ENCODE results near the gene GOLPH3L. TPM values are rescaled to one million over a fixed set of nuclear protein-coding genes. Genes with fewer than 3 reads are reported as not detected.
"Not testable (repeated sequence)": the region's sequence is repeated elsewhere in the genome, so short reads cannot be mapped to it uniquely, and the experiment has no call there.

GOLPH3L gene
- polyA plus RNA-seq, 3 donors from 2014 or later: 8.9 to 27.1 (median 13.4) TPM

- H3K4me1 Mint-ChIP-seq: peaks cover 5 to 40% of the 10 kb centered on the region in 2 donors
- no peak overlapping the region for H3K4me3 Mint-ChIP-seq
- H3K27ac Mint-ChIP-seq: peak overlapping the region; percentile 34 to 91 (median 64)
- H3K36me3 Mint-ChIP-seq: peaks cover 22 to 46% (median 42%) of the 10 kb centered on the region in 3 donors
- DNase-seq: no peak
- H3K9me3 Mint-ChIP-seq: no peaks in the 10 kb centered on the region
- H3K27me3 Mint-ChIP-seq (ENCODE audit: low read depth in 3 of 3): peaks cover 0 to under 1% (median 0%) of the 10 kb centered on the region in 3 donors
Observed at GRCh38 chr1:150620919-150621318, 76.0 kb downstream of the GOLPH3L start.

- H3K9me3 Mint-ChIP-seq: no peaks in the 10 kb centered on the region
- peaks cover 0 to 1% (median 0%) of the 10 kb centered on the region in 3 donors for H3K27me3 Mint-ChIP-seq (ENCODE audit: low read depth in 3 of 3)
- H3K27ac Mint-ChIP-seq: peak overlapping the region; percentile 15 to 78 (median 60)
- no peak overlapping the region for H3K4me3 Mint-ChIP-seq
- H3K36me3 Mint-ChIP-seq: peaks cover 20 to 50% (median 33%) of the 10 kb centered on the region in 3 donors
- peaks cover 8 to 51% of the 10 kb centered on the region in 2 donors for H3K4me1 Mint-ChIP-seq
- DNase-seq: no peak
Observed at GRCh38 chr1:150619576-150620509, 77.1 kb downstream of the GOLPH3L start.

GRCh38 chr1:150615346-150616201 lies 81.4 kb downstream of the GOLPH3L start:
- Mint-ChIP-seq H3K27me3 (ENCODE audit: low read depth in 3 of 3) (peaks cover 3 to 26% (median 3%) of the 10 kb centered on the region in 3 donors), H3K4me1 (peaks cover 40 to 65% of the 10 kb centered on the region in 2 donors), H3K36me3 (peaks cover 15 to 31% (median 22%) of the 10 kb centered on the region in 3 donors), H3K27ac (peak overlapping the region; percentile 67 to 90 (median 80)), H3K9me3 (no peaks in the 10 kb centered on the region), H3K4me3 (peak overlapping the region in 3 of 5 donors; percentile 14 to 40 (median 14))
- DNase-seq: no peak

GRCh38 chr1:150613061-150613920 lies 83.7 kb downstream of the GOLPH3L start:
- peaks cover 4 to 19% (median 18%) of the 10 kb centered on the region in 3 donors for H3K36me3 Mint-ChIP-seq
- peaks cover 3 to 26% (median 5%) of the 10 kb centered on the region in 3 donors for H3K27me3 Mint-ChIP-seq (ENCODE audit: low read depth in 3 of 3)
- peak; percentile 57 to 68 (median 60) for DNase-seq
- H3K9me3 Mint-ChIP-seq: no peaks in the 10 kb centered on the region
- H3K4me1 Mint-ChIP-seq: peaks cover 40 to 56% of the 10 kb centered on the region in 2 donors
- H3K27ac Mint-ChIP-seq: peak overlapping the region; percentile 90 to 100 (median 97)
- peak overlapping the region; percentile 20 to 77 (median 63) for H3K4me3 Mint-ChIP-seq

- Mint-ChIP-seq H3K9me3 (no peaks in the 10 kb centered on the region), H3K36me3 (peaks cover 2 to 17% (median 16%) of the 10 kb centered on the region in 3 donors), H3K4me1 (peaks cover 40 to 56% of the 10 kb centered on the region in 2 donors), H3K27ac (peak overlapping the region; percentile 90 to 100 (median 97)), H3K4me3 (peak overlapping the region; percentile 25 to 71 (median 67)), H3K27me3 (ENCODE audit: low read depth in 3 of 3) (peaks cover 3 to 26% (median 5%) of the 10 kb centered on the region in 3 donors)
- DNase-seq: no peak
Observed at GRCh38 chr1:150612014-150612345, 85.0 kb downstream of the GOLPH3L start.

- Mint-ChIP-seq H3K4me1 (peaks cover 37 to 43% of the 10 kb centered on the region in 2 donors), H3K27ac (peak overlapping the region; percentile 90 to 100 (median 97)), H3K27me3 (ENCODE audit: low read depth in 3 of 3) (peaks cover 2 to 26% (median 5%) of the 10 kb centered on the region in 3 donors), H3K36me3 (peaks cover 0 to 9% (median 6%) of the 10 kb centered on the region in 3 donors), H3K4me3 (no peak overlapping the region), H3K9me3 (no peaks in the 10 kb centered on the region)
- no peak for DNase-seq
Observed at GRCh38 chr1:150610576-150610975, 86.4 kb downstream of the GOLPH3L start.

GRCh38 chr1:150609732-150610131 lies 87.2 kb downstream of the GOLPH3L start:
- H3K9me3 Mint-ChIP-seq: no peaks in the 10 kb centered on the region
- H3K36me3 Mint-ChIP-seq: peaks cover 0 to 7% (median 0%) of the 10 kb centered on the region in 3 donors
- no peak for DNase-seq
- peaks cover 34 to 35% of the 10 kb centered on the region in 2 donors for H3K4me1 Mint-ChIP-seq
- no peak overlapping the region for H3K4me3 Mint-ChIP-seq
- H3K27ac Mint-ChIP-seq: peak overlapping the region; percentile 90 to 100 (median 97)
- H3K27me3 Mint-ChIP-seq (ENCODE audit: low read depth in 3 of 3): peaks cover 2 to 26% (median 5%) of the 10 kb centered on the region in 3 donors

- Mint-ChIP-seq H3K27me3 (ENCODE audit: low read depth in 3 of 3) (peaks cover 0 to 4% (median 2%) of the 10 kb centered on the region in 3 donors), H3K4me3 (no peak overlapping the region), H3K27ac (peak overlapping the region in 2 of 6 donors; percentile 43 to 86), H3K9me3 (no peaks in the 10 kb centered on the region), H3K36me3 (no peaks in the 10 kb centered on the region), H3K4me1 (peaks cover 7 to 10% of the 10 kb centered on the region in 2 donors)
- DNase-seq: no peak
Observed at GRCh38 chr1:150606463-150607142, 90.4 kb downstream of the GOLPH3L start.

- H3K4me1 Mint-ChIP-seq; H3K27me3 Mint-ChIP-seq (ENCODE audit: low read depth in 3 of 3); H3K36me3 Mint-ChIP-seq; H3K9me3 Mint-ChIP-seq; H3K27ac Mint-ChIP-seq; DNase-seq; H3K4me3 Mint-ChIP-seq: not testable (repeated sequence)
Observed at GRCh38 chr1:150605451-150605731, 91.6 kb downstream of the GOLPH3L start.

- no peaks in the 10 kb centered on the region for H3K4me1 Mint-ChIP-seq
- no peaks in the 10 kb centered on the region for H3K27me3 Mint-ChIP-seq (ENCODE audit: low read depth in 3 of 3)
- peak overlapping the region in 2 of 6 donors; percentile 11 to 68 for H3K27ac Mint-ChIP-seq
- no peaks in the 10 kb centered on the region for H3K9me3 Mint-ChIP-seq
- no peak for DNase-seq
- H3K36me3 Mint-ChIP-seq: peaks cover 0 to 6% (median 0%) of the 10 kb centered on the region in 3 donors
- H3K4me3 Mint-ChIP-seq: no peak overlapping the region
Observed at GRCh38 chr1:150604226-150604588, 92.7 kb downstream of the GOLPH3L start.

GRCh38 chr1:150603711-150604110 lies 93.2 kb downstream of the GOLPH3L start:
- Mint-ChIP-seq H3K9me3 (no peaks in the 10 kb centered on the region), H3K4me1 (no peaks in the 10 kb centered on the region), H3K36me3 (peaks cover 0 to 6% (median 0%) of the 10 kb centered on the region in 3 donors), H3K27ac (peak overlapping the region in 1 of 6 donors; percentile 61), H3K27me3 (ENCODE audit: low read depth in 3 of 3) (no peaks in the 10 kb centered on the region), H3K4me3 (no peak overlapping the region)
- DNase-seq: no peak

- not testable (repeated sequence) for H3K36me3 Mint-ChIP-seq
Observed at GRCh38 chr1:150602372-150602771, 94.6 kb downstream of the GOLPH3L start.

More at GRCh38 chr1:150602372-150602771, 94.6 kb downstream of the GOLPH3L start:
- H3K4me3 Mint-ChIP-seq; H3K4me1 Mint-ChIP-seq; H3K9me3 Mint-ChIP-seq; DNase-seq; H3K27ac Mint-ChIP-seq; H3K27me3 Mint-ChIP-seq (ENCODE audit: low read depth in 3 of 3): not testable (repeated sequence)

Measured in immature natural killer cell (primary cell).